Fibroblast of lung (primary cell): ENCODE results near the gene LARP4B. TPM values are rescaled to one million over a fixed set of nuclear protein-coding genes. Genes with fewer than 3 reads are reported as not detected.

ENCODE experiments used
- DNase-seq, 2 donors: peaks; one replicate each; pipeline versions ENCODE4 v3.0.0 to v3.0.0-alpha.2; 2010; ENCODE audit warnings: low read depth in 2 of 2
- H2AFZ ChIP-seq: 2 replicates; pipeline ENCODE4 v1.5.1; 2012; ENCODE audit warnings: low read length, control low read depth, inconsistent platforms
- H3K27ac ChIP-seq: 2 replicates; pipeline ENCODE4 v1.5.1; 2011; ENCODE audit warnings: low read length, control low read depth; ENCODE audit not compliant: insufficient read depth
- H3K27me3 ChIP-seq: 2 replicates; pipeline ENCODE4 v1.5.1; 2011; ENCODE audit warnings: mild to moderate bottlenecking, low read length; ENCODE audit not compliant: control insufficient read depth, insufficient read depth
- H3K36me3 ChIP-seq: 2 replicates; pipeline ENCODE4 v1.5.1; 2011; ENCODE audit warnings: low read length; ENCODE audit not compliant: control insufficient read depth, insufficient read depth
- H3K4me1 ChIP-seq: 2 replicates; pipeline ENCODE4 v1.5.1; 2011; ENCODE audit warnings: low read length; ENCODE audit not compliant: control insufficient read depth, insufficient read depth; ENCODE audit errors: extremely low read depth
- H3K4me2 ChIP-seq: 2 replicates; pipeline ENCODE4 v1.5.1; 2011; ENCODE audit warnings: low read length, control low read depth; ENCODE audit not compliant: insufficient read depth; ENCODE audit errors: extremely low read depth
- H3K4me3 ChIP-seq, 4 experiments: fragments of 200-600 bp in 1 of 4; sonication (generic) in 1 of 4; replicated peaks in 1 of 4; 2 replicates each; pipeline ENCODE4 v1.5.1; 2011 to 2016; ENCODE audit warnings: low read length in 4 of 4, low read depth in 3 of 4, mild to moderate bottlenecking in 3 of 4, control low read depth in 2 of 4, inconsistent platforms in 1 of 4, mixed read lengths in 1 of 4; ENCODE audit not compliant: insufficient read depth in 1 of 4; ENCODE audit errors: control extremely low read depth in 1 of 4
- H3K79me2 ChIP-seq: 2 replicates; pipeline ENCODE4 v1.5.1; 2012; ENCODE audit warnings: mild to moderate bottlenecking, low read length, inconsistent platforms; ENCODE audit not compliant: control insufficient read depth, insufficient read depth
- H3K9ac ChIP-seq: 2 replicates; pipeline ENCODE4 v1.5.1; 2011; ENCODE audit warnings: mild to moderate bottlenecking, low read length, control low read depth; ENCODE audit not compliant: insufficient read depth
- H3K9me3 ChIP-seq: 2 replicates; pipeline ENCODE4 v1.5.1; 2012; ENCODE audit warnings: low read depth, low read length; ENCODE audit not compliant: control insufficient read depth, insufficient read depth
- H4K20me1 ChIP-seq: 2 replicates; pipeline ENCODE4 v1.5.1; 2011; ENCODE audit warnings: low read length; ENCODE audit not compliant: control insufficient read depth, insufficient read depth; ENCODE audit errors: extremely low read depth
- EZH2 ChIP-seq: IDR thresholded peaks from 2 replicates; pipeline ENCODE4 v1.5.1; 2012; ENCODE audit warnings: low read length, control low read depth, mild to moderate bottlenecking; ENCODE audit errors: missing control alignments
- polyA plus RNA-seq, 2 donors: library from polyadenylated mRNA; depleted of rRNA in 1 of 2; stranded (reverse) in 1 of 2; unstranded in 1 of 2; fragments of >200 nt; gene quantifications; 2 replicates each; pipeline ENCODE4 v1.2.1, GENCODE V29; 2011 to 2012; ENCODE audit warnings: missing spikeins in 1 of 2
- total RNA-seq: library from RNA; depleted of rRNA; stranded (reverse); fragments of >200 nt; gene quantifications from 2 replicates; pipeline ENCODE4 v1.2.1, GENCODE V29; 2014
- TF ChIP-seq, protein P1 (sequence below), 2 donors: IDR thresholded peaks in 1 of 2; conservative IDR thresholded peaks in 1 of 2; 1 replicate in 1 of 2; 2 replicates in 1 of 2; pipeline ENCODE4 v1.5.1; 2011 to 2012; ENCODE audit warnings: low read length in 2 of 2, control low read depth in 1 of 2, inconsistent platforms in 1 of 2, low read depth in 1 of 2, mild to moderate bottlenecking in 1 of 2

LARP4B gene
- total and polyA plus RNA-seq, 2 donors (not counting 1 experiment from before 2014, with no cell fraction given) = 25.4 to 38.6 TPM

- H2AFZ ChIP-seq = no peak overlapping the region
- no peak overlapping the region for H3K27ac ChIP-seq
- H4K20me1 ChIP-seq = no peaks in the 10 kb centered on the region
- H3K4me1 ChIP-seq = no peaks in the 10 kb centered on the region
- no peak overlapping the region for H3K4me3 ChIP-seq
- H3K79me2 ChIP-seq = peaks cover 15% of the 10 kb centered on the region
- peaks cover 8% of the 10 kb centered on the region for H3K36me3 ChIP-seq
- TF ChIP-seq, protein P1, sequence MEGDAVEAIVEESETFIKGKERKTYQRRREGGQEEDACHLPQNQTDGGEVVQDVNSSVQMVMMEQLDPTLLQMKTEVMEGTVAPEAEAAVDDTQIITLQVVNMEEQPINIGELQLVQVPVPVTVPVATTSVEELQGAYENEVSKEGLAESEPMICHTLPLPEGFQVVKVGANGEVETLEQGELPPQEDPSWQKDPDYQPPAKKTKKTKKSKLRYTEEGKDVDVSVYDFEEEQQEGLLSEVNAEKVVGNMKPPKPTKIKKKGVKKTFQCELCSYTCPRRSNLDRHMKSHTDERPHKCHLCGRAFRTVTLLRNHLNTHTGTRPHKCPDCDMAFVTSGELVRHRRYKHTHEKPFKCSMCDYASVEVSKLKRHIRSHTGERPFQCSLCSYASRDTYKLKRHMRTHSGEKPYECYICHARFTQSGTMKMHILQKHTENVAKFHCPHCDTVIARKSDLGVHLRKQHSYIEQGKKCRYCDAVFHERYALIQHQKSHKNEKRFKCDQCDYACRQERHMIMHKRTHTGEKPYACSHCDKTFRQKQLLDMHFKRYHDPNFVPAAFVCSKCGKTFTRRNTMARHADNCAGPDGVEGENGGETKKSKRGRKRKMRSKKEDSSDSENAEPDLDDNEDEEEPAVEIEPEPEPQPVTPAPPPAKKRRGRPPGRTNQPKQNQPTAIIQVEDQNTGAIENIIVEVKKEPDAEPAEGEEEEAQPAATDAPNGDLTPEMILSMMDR (conservative IDR thresholded peaks at IDR 0.05 in 1 of 2, IDR thresholded peaks at IDR 0.05 in 1 of 2; ENCODE audit: low read depth in 1 of 2, low read length in 2 of 2) = no peak
- TF ChIP-seq EZH2 = no peak
- no peaks in the 10 kb centered on the region for H3K9me3 ChIP-seq
- DNase-seq = no peak
- no peaks in the 10 kb centered on the region for H3K27me3 ChIP-seq
- no peak overlapping the region for H3K9ac ChIP-seq
- H3K4me2 ChIP-seq = no peak overlapping the region
Measured at GRCh38 chr10:860519-860918, 71.0 kb downstream of the LARP4B start.

- Histone ChIP-seq H3K79me2 (peaks cover 15% of the 10 kb centered on the region), H3K4me2 (no peak overlapping the region), H3K4me3 (no peak overlapping the region), H3K4me1 (no peaks in the 10 kb centered on the region), H2AFZ (no peak overlapping the region), H4K20me1 (no peaks in the 10 kb centered on the region), H3K9me3 (no peaks in the 10 kb centered on the region), H3K27me3 (no peaks in the 10 kb centered on the region), H3K9ac (no peak overlapping the region), H3K36me3 (peaks cover 5% of the 10 kb centered on the region), H3K27ac (no peak overlapping the region)
- no peak for DNase-seq
- no peak for TF ChIP-seq EZH2
- TF ChIP-seq, protein P1 (conservative IDR thresholded peaks at IDR 0.05 in 1 of 2, IDR thresholded peaks at IDR 0.05 in 1 of 2; ENCODE audit: low read depth in 1 of 2, low read length in 2 of 2) = no peak
Measured at GRCh38 chr10:856416-857157, 74.9 kb downstream of the LARP4B start.

- Histone ChIP-seq H4K20me1 (no peaks in the 10 kb centered on the region), H3K4me2 (no peak overlapping the region), H3K9ac (no peak overlapping the region), H3K27ac (no peak overlapping the region), H3K79me2 (peaks cover 17% of the 10 kb centered on the region), H3K4me1 (no peaks in the 10 kb centered on the region), H3K27me3 (no peaks in the 10 kb centered on the region), H3K9me3 (no peaks in the 10 kb centered on the region), H3K4me3 (no peak overlapping the region), H2AFZ (no peak overlapping the region), H3K36me3 (peaks cover 2% of the 10 kb centered on the region)
- no peak for DNase-seq
- TF ChIP-seq, protein P1 (conservative IDR thresholded peaks at IDR 0.05 in 1 of 2, IDR thresholded peaks at IDR 0.05 in 1 of 2; ENCODE audit: low read depth in 1 of 2, low read length in 2 of 2) = no peak
- no peak for TF ChIP-seq EZH2
Measured at GRCh38 chr10:855671-856070, 75.8 kb downstream of the LARP4B start.
